ENCODE results near the gene DNAI1. TPM values are rescaled to one million over a fixed set of nuclear protein-coding genes. Genes with fewer than 3 reads are reported as not detected.

The DNAI1 gene
- total RNA-seq, 1 experiment from 2014 or later, result 0.52 TPM

- Mint-ChIP-seq H3K36me3 (ENCODE audit: insufficient read depth, unreplicated experiment) (no peaks in the 10 kb centered on the region), H3K27me3 (ENCODE audit: insufficient read depth, unreplicated experiment) (peaks cover 7% of the 10 kb centered on the region), H3K9me3 (ENCODE audit: unreplicated experiment) (no peaks in the 10 kb centered on the region), H3K4me3 (ENCODE audit: unreplicated experiment) (no peak overlapping the region), H3K4me1 (ENCODE audit: low read depth, unreplicated experiment) (peaks cover 7% of the 10 kb centered on the region), H3K27ac (ENCODE audit: unreplicated experiment) (no peak overlapping the region)
- Histone ChIP-seq H3K27me3 (replicated peaks; ENCODE audit: control insufficient read depth, insufficient read depth, low read length) (no peaks in the 10 kb centered on the region; the same call in 1 of the 2 replicates), H3K4me1 (no peaks in the 10 kb centered on the region), H3K4me3 (ENCODE audit: low read depth, low read length) (no peak overlapping the region), H3K36me3 (ENCODE audit: control insufficient read depth, insufficient read depth, low read length) (no peaks in the 10 kb centered on the region), H3K9me3 (no peaks in the 10 kb centered on the region)
- peak in 1 of 2 experiments; percentile 19 for DNase-seq
- ChIA-PET POLR2A (no interaction called here), CTCF (interaction anchor here (1.9 kb wide), 1 partner anchor 73 kb away, joined by 6 read pairs; no protein-coding TSS in a partner anchor)
- intact Hi-C loops (cut with micrococcal nuclease; ENCODE audit: unreplicated experiment), result no loop called here
- no TSS peak for BruUV-seq (replicated peaks)
- no peak for TF ChIP-seq CTCF (IDR thresholded peaks at IDR 0.05; ENCODE audit: insufficient read depth in 1 of 2, low read depth in 1 of 2, low read length in 1 of 2, severe bottlenecking in 1 of 2, unreplicated experiment in 1 of 2)
Measured at GRCh38 chr9:34518110-34518616, 59.6 kb downstream of the DNAI1 start.

- no peaks in the 10 kb centered on the region for H3K9me3 Mint-ChIP-seq (ENCODE audit: unreplicated experiment)
- H3K36me3 Mint-ChIP-seq (ENCODE audit: insufficient read depth, unreplicated experiment), result no peaks in the 10 kb centered on the region
- no peak for TF ChIP-seq CTCF (IDR thresholded peaks at IDR 0.05; ENCODE audit: insufficient read depth in 1 of 2, low read depth in 1 of 2, low read length in 1 of 2, severe bottlenecking in 1 of 2, unreplicated experiment in 1 of 2)
- intact Hi-C loops (cut with micrococcal nuclease; ENCODE audit: unreplicated experiment), result no loop called here
- ChIA-PET POLR2A (no interaction called here), CTCF (interaction anchor here (1.1 to 1.9 kb wide), 3 partner anchors 72 to 115 kb away, joined by 3 to 6 read pairs (median 4); no protein-coding TSS in a partner anchor)
- H3K4me1 Mint-ChIP-seq (ENCODE audit: low read depth, unreplicated experiment), result peaks cover 7% of the 10 kb centered on the region
- H3K4me3 Mint-ChIP-seq (ENCODE audit: unreplicated experiment), result no peak overlapping the region
- H3K4me1 ChIP-seq, result peaks cover 3% of the 10 kb centered on the region; the same call in 1 of the 2 replicates
- H3K27me3 Mint-ChIP-seq (ENCODE audit: insufficient read depth, unreplicated experiment), result peaks cover 7% of the 10 kb centered on the region
- no TSS peak for BruUV-seq (replicated peaks)
- no peaks in the 10 kb centered on the region for H3K9me3 ChIP-seq
- no peaks in the 10 kb centered on the region; the same call in 1 of the 2 replicates for H3K27me3 ChIP-seq (replicated peaks; ENCODE audit: control insufficient read depth, insufficient read depth, low read length)
- no peak for DNase-seq
- H3K27ac Mint-ChIP-seq (ENCODE audit: unreplicated experiment), result no peak overlapping the region
- no peak overlapping the region for H3K4me3 ChIP-seq (ENCODE audit: low read depth, low read length)
- no peaks in the 10 kb centered on the region for H3K36me3 ChIP-seq (ENCODE audit: control insufficient read depth, insufficient read depth, low read length)
Measured at GRCh38 chr9:34518896-34519295, 60.3 kb downstream of the DNAI1 start.

GRCh38 chr9:34519321-34520020 is 60.9 kb downstream of the DNAI1 start:
- TF ChIP-seq CTCF (IDR thresholded peaks at IDR 0.05; ENCODE audit: insufficient read depth in 1 of 2, low read depth in 1 of 2, low read length in 1 of 2, severe bottlenecking in 1 of 2, unreplicated experiment in 1 of 2), result no peak
- Mint-ChIP-seq H3K4me1 (ENCODE audit: low read depth, unreplicated experiment) (peaks cover 7% of the 10 kb centered on the region), H3K9me3 (ENCODE audit: unreplicated experiment) (no peaks in the 10 kb centered on the region), H3K4me3 (ENCODE audit: unreplicated experiment) (no peak overlapping the region), H3K27ac (ENCODE audit: unreplicated experiment) (no peak overlapping the region), H3K36me3 (ENCODE audit: insufficient read depth, unreplicated experiment) (no peaks in the 10 kb centered on the region), H3K27me3 (ENCODE audit: insufficient read depth, unreplicated experiment) (peaks cover 7% of the 10 kb centered on the region)
- H3K27me3 ChIP-seq (replicated peaks; ENCODE audit: control insufficient read depth, insufficient read depth, low read length), result no peaks in the 10 kb centered on the region; the same call in 1 of the 2 replicates
- no TSS peak for BruUV-seq (replicated peaks)
- intact Hi-C loops (cut with micrococcal nuclease; ENCODE audit: unreplicated experiment), result no loop called here
- ChIA-PET POLR2A (no interaction called here), CTCF (interaction anchor here (1.1 to 1.9 kb wide), 3 partner anchors 72 to 115 kb away, joined by 3 to 6 read pairs (median 4); no protein-coding TSS in a partner anchor)
- peaks cover 3% of the 10 kb centered on the region; the same call in 1 of the 2 replicates for H3K4me1 ChIP-seq
- no peak overlapping the region for H3K4me3 ChIP-seq (ENCODE audit: low read depth, low read length)
- DNase-seq, result no peak
- H3K9me3 ChIP-seq, result no peaks in the 10 kb centered on the region
- H3K36me3 ChIP-seq (ENCODE audit: control insufficient read depth, insufficient read depth, low read length), result no peaks in the 10 kb centered on the region

Measured in Caco-2 (cell line).